HG03558 (cell line): ENCODE results near the gene LRRC8E.

Source experiments
- ATAC-seq: cut with Tn5 transposase; IDR thresholded peaks from one replicate; pipeline ENCODE4 v1.9.1; 2021; ENCODE audit warnings: moderate number of reproducible peaks; ENCODE audit not compliant: unreplicated experiment; ENCODE audit errors: extremely low read depth

Gene LRRC8E

GRCh38 chr19:7904074-7905020 is 16.0 kb downstream of the LRRC8E start:
- peak; percentile 1 for ATAC-seq

GRCh38 chr19:7905268-7905667 is 17.0 kb downstream of the LRRC8E start:
- ATAC-seq = no peak

- ATAC-seq = no peak
Observed at GRCh38 chr19:7905859-7906258, 17.5 kb downstream of the LRRC8E start.

GRCh38 chr19:7907122-7907521 is 18.8 kb downstream of the LRRC8E start:
- no peak for ATAC-seq

GRCh38 chr19:7907544-7907943 is 19.2 kb downstream of the LRRC8E start:
- ATAC-seq = no peak

GRCh38 chr19:7908078-7908699 is 19.9 kb downstream of the LRRC8E start:
- ATAC-seq = no peak

- no peak for ATAC-seq
Observed at GRCh38 chr19:7908742-7909461, 20.6 kb downstream of the LRRC8E start.

- ATAC-seq = no peak
Observed at GRCh38 chr19:7909471-7910067, 21.3 kb downstream of the LRRC8E start.

- no peak for ATAC-seq
Observed at GRCh38 chr19:7910321-7911161, 22.2 kb downstream of the LRRC8E start.

GRCh38 chr19:7911508-7912143 is 23.3 kb downstream of the LRRC8E start:
- no peak for ATAC-seq

GRCh38 chr19:7912144-7912696 is 23.9 kb downstream of the LRRC8E start:
- no peak for ATAC-seq

- no peak for ATAC-seq
Observed at GRCh38 chr19:7912697-7913564, 24.6 kb downstream of the LRRC8E start.

GRCh38 chr19:7913652-7914051 is 25.3 kb downstream of the LRRC8E start:
- ATAC-seq = no peak

GRCh38 chr19:7914099-7914498 is 25.8 kb downstream of the LRRC8E start:
- no peak for ATAC-seq

GRCh38 chr19:7914598-7915045 is 26.3 kb downstream of the LRRC8E start, which contains the start of gene TGFBR3L:
TGFBR3L (plus strand) TSS chr19:7914830.
- no peak for ATAC-seq

GRCh38 chr19:7915250-7916102 is 27.2 kb downstream of the LRRC8E start:
- no peak for ATAC-seq
